ENCODE measurements around the gene AP4M1. TPM values are rescaled to one million over a fixed set of nuclear protein-coding genes. Genes with fewer than 3 reads are reported as not detected.

AP4M1 gene
- total RNA-seq, 2 donors from 2014 or later = 6.0 to 11.2 TPM

DNA sequence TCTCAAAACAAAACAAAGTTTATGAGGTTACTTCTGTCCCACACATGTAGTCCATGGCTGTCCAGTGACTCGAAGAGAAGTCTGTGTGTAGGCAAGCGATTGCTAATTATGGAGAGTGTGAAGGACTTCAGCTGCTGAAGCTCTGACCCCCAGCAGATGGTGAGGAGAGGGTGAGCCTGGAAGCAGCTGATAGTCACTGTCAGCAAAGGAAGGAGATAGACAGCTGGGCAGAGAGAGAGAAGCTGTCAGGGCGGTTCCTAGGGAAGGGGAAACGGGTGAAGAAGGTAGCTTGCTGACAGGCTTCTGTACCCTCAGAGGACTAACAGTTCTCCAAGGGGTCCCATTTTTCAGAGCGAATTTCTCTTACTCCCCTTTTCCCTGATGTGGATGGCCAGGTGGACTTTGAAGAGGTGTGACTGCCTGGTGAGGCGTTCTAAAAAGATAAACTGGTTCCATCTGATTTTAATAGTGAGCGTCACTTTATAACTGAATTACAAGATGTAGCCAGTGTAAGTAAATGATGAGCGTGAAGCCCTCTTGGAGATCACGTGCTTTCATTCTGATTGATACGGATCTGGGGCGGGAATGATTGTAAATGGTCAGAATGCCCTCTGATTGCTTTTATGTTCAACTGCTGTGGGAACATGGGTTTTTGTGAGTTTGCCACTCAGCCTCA is 39.8 kb upstream of the AP4M1 start:
- no peak for TF ChIP-seq POLR2A (IDR thresholded peaks at IDR 0.05)
- TF ChIP-seq, protein P1, sequence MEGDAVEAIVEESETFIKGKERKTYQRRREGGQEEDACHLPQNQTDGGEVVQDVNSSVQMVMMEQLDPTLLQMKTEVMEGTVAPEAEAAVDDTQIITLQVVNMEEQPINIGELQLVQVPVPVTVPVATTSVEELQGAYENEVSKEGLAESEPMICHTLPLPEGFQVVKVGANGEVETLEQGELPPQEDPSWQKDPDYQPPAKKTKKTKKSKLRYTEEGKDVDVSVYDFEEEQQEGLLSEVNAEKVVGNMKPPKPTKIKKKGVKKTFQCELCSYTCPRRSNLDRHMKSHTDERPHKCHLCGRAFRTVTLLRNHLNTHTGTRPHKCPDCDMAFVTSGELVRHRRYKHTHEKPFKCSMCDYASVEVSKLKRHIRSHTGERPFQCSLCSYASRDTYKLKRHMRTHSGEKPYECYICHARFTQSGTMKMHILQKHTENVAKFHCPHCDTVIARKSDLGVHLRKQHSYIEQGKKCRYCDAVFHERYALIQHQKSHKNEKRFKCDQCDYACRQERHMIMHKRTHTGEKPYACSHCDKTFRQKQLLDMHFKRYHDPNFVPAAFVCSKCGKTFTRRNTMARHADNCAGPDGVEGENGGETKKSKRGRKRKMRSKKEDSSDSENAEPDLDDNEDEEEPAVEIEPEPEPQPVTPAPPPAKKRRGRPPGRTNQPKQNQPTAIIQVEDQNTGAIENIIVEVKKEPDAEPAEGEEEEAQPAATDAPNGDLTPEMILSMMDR (IDR thresholded peaks at IDR 0.05) = no peak
- Histone ChIP-seq H3K36me3 (replicated peaks in 1 of 2; ENCODE audit: insufficient read depth in 1 of 2, low read depth in 2 of 2) (peaks cover 5 to 8% of the 10 kb centered on the region in 2 donors), H3K9me3 (no peaks in the 10 kb centered on the region), H3K27me3 (no peaks in the 10 kb centered on the region), H3K4me1 (peaks cover 8% of the 10 kb centered on the region), H3K27ac (no peak overlapping the region), H3K4me3 (no peak overlapping the region)
- ATAC-seq (no peak), DNase-seq (no peak)
- intact Hi-C loops (cut with DNase I) = no loop called here
- WGBS, 2 donors = 95 to 96% methylated on average over 11 of the region's 11 CpGs

DNA sequence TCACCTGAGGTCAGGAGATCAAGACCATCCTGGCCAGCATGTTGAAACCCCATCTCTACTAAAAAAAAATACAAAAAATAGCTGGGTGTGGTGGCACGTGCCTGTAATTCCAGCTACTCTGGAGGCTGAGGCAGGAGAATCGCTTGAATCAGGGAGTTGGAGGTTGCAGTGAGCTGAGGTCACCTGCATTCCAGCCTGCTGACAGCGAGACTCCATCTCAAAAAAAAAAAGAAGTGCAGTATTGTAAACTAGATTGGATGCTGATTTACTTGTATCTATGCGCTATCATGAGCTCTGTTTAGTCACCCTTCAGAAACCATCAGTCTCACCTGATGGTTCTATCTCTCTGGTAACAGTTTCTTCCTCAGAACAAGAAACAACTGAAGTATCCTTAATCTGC is 38.1 kb upstream of the AP4M1 start:
- H3K27me3 ChIP-seq = no peaks in the 10 kb centered on the region
- TF ChIP-seq POLR2A (IDR thresholded peaks at IDR 0.05) = no peak
- TF ChIP-seq, protein P1 (IDR thresholded peaks at IDR 0.05) = no peak
- H3K9me3 ChIP-seq = no peaks in the 10 kb centered on the region
- ATAC-seq (no peak), DNase-seq (no peak)
- intact Hi-C loops (cut with DNase I) = no loop called here
- H3K36me3 ChIP-seq (replicated peaks in 1 of 2; ENCODE audit: insufficient read depth in 1 of 2, low read depth in 2 of 2) = peaks cover 0 to 2% of the 10 kb centered on the region in 2 donors
- H3K4me1 ChIP-seq = peaks cover 8% of the 10 kb centered on the region
- 93 to 95% methylated on average over 4 of the region's 4 CpGs for WGBS, 2 donors
- no peak overlapping the region for H3K4me3 ChIP-seq
- no peak overlapping the region for H3K27ac ChIP-seq

DNA sequence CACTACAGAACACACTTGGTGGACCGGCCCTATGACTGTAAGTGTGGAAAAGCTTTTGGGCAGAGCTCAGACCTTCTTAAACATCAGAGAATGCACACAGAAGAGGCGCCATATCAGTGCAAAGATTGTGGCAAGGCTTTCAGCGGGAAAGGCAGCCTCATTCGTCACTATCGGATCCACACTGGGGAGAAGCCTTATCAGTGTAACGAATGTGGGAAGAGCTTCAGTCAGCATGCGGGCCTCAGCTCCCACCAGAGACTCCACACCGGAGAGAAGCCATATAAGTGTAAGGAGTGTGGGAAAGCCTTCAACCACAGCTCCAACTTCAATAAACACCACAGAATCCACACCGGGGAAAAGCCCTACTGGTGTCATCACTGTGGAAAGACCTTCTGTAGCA is 37.3 kb upstream of the AP4M1 start:
- H3K27ac ChIP-seq = no peak overlapping the region
- WGBS, 2 donors = 83 to 84% methylated on average over 7 to 9 of the region's 9 CpGs
- peaks cover 0 to 2% of the 10 kb centered on the region in 2 donors for H3K36me3 ChIP-seq (replicated peaks in 1 of 2; ENCODE audit: insufficient read depth in 1 of 2, low read depth in 2 of 2)
- no peak overlapping the region for H3K4me3 ChIP-seq
- H3K4me1 ChIP-seq = peaks cover 8% of the 10 kb centered on the region
- ATAC-seq (no peak), DNase-seq (no peak)
- intact Hi-C loops (cut with DNase I) = no loop called here
- H3K27me3 ChIP-seq = no peaks in the 10 kb centered on the region
- TF ChIP-seq POLR2A (IDR thresholded peaks at IDR 0.05) = no peak
- TF ChIP-seq, protein P1 (IDR thresholded peaks at IDR 0.05) = no peak
- no peaks in the 10 kb centered on the region for H3K9me3 ChIP-seq

DNA sequence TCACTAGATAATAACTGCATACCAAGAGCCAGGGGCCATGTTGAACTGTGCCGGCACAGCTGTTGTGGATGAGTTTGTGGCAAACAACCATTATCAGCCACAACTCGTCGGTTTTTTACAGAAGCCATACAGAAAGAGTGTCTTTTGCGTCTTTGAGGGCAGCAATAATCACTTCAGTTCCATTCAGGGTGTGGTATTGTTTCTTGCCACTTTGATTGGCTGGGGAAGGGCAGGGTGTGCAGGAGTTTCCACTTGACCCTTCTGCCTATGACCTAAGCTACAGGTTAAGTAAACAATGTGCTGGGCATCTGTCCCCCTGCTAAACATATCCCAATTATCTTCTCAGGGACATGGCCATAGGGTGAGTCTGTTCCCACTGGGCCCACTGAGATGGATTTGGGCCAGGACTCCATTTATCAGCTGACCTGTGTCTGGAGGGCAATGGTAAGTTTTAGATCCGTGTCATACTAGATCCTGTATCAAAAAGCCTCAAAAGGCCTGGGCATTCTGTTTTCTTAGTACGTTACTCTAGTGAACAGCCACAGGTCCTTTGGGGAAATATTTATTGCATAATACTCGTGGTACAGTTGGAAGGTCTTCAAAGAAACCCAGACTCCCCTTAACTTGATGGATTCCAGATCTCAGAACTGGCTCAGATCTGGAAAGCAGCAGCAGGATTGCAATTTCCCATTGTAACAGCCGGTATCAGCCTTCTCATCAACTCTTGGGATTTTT is 35.8 kb upstream of the AP4M1 start:
- H3K27ac ChIP-seq = peak overlapping the region in 2 of 4 donors; percentile 33 to 35
- H3K9me3 ChIP-seq = peaks cover 0 to under 1% (median 0%) of the 10 kb centered on the region in 3 donors
- H3K4me1 ChIP-seq = peaks cover 8% of the 10 kb centered on the region
- intact Hi-C loops (cut with DNase I) = no loop called here
- ATAC-seq (peak; percentile 54), DNase-seq (peak in 1 of 4 donors; percentile 35)
- H3K27me3 ChIP-seq = no peaks in the 10 kb centered on the region
- 57 to 59% methylated on average over 8 of the region's 8 CpGs for WGBS, 2 donors
- H3K4me3 ChIP-seq = no peak overlapping the region
- peaks cover 2 to 7% of the 10 kb centered on the region in 2 donors for H3K36me3 ChIP-seq (replicated peaks in 1 of 2; ENCODE audit: insufficient read depth in 1 of 2, low read depth in 2 of 2)
- TF ChIP-seq POLR2A (IDR thresholded peaks at IDR 0.05) = no peak
- TF ChIP-seq, protein P1 (IDR thresholded peaks at IDR 0.05) = no peak
